Endothelial cell of umbilical vein (primary cell): ENCODE data around the gene MAP2K7. TPM values are rescaled to one million over a fixed set of nuclear protein-coding genes. Genes with fewer than 3 reads are reported as not detected.

Experiments used
- BruUV-seq: library from RNA; stranded (reverse); fragments of 400-500 nt; replicated peaks from 2 replicates; lab custom pipeline; 2021; lab: Mats Ljungman, UMichigan
- CTCF ChIA-PET: fragments of 300-600, 350-600 bp; sonication (Branson Sonifier 250); formaldehyde crosslinking; loops from one replicate; lab custom pipeline; 2021; ENCODE audit warnings: antibody characterized with exemption, inconsistent platforms; lab: Charles Lee
- POLR2A ChIA-PET: fragments of 300-600, 350-600 bp; sonication (Branson Sonifier 250); formaldehyde crosslinking; loops from one replicate; lab custom pipeline; 2021; ENCODE audit warnings: antibody characterized with exemption, inconsistent platforms; lab: Charles Lee
- DNase-seq: peaks from one replicate; pipeline ENCODE4 v3.0.0-alpha.2; 2011; ENCODE audit warnings: low read depth, low spot score
- FAIRE-seq: peaks from 2 replicates; lab custom pipeline; 2011; peaks lifted over from hg19 to GRCh38; lab: Jason Lieb, UNC
- H2AFZ ChIP-seq: 2 replicates; pipeline ENCODE4 v1.6.0; 2012; ENCODE audit warnings: low read depth, low read length, control low read depth, inconsistent platforms
- H3K27ac ChIP-seq: 2 replicates; pipeline ENCODE4 v1.5.1; 2011; ENCODE audit warnings: low read depth, mild to moderate bottlenecking, control low read depth, low read length, moderate library complexity; ENCODE audit not compliant: insufficient read depth
- H3K27me3 ChIP-seq, 2 experiments: 2 replicates each; pipeline versions ENCODE4 v1.6.0 to v1.6.1; 2011; ENCODE audit warnings: low read length in 2 of 2, mixed read lengths in 1 of 2; ENCODE audit not compliant: control insufficient read depth in 2 of 2, insufficient read depth in 2 of 2
- H3K36me3 ChIP-seq, 2 experiments: 2 replicates in 1 of 2; 3 replicates in 1 of 2; pipeline ENCODE4 v1.5.1; 2011; ENCODE audit warnings: low read length in 2 of 2, mild to moderate bottlenecking in 1 of 2, moderate library complexity in 1 of 2; ENCODE audit not compliant: control insufficient read depth in 2 of 2, insufficient read depth in 2 of 2; ENCODE audit errors: extremely low read depth in 1 of 2
- H3K4me1 ChIP-seq: 3 replicates; pipeline ENCODE4 v1.5.1; 2011; ENCODE audit warnings: mild to moderate bottlenecking, low read length; ENCODE audit not compliant: control insufficient read depth, insufficient read depth; ENCODE audit errors: extremely low read depth
- H3K4me2 ChIP-seq: 2 replicates; pipeline ENCODE4 v1.6.1; 2011; ENCODE audit warnings: low read length, control low read depth, mixed read lengths; ENCODE audit not compliant: insufficient read depth
- H3K4me3 ChIP-seq, 3 experiments: fragments of 200-600 bp in 1 of 3; sonication (generic), shearing (Covaris generic) in 1 of 3; replicated peaks in 1 of 3; 2 replicates each; pipeline ENCODE4 v1.5.1; 2011 to 2016; ENCODE audit warnings: control low read depth in 3 of 3, low read length in 3 of 3, mild to moderate bottlenecking in 2 of 3, inconsistent platforms in 1 of 3, low read depth in 1 of 3, moderate library complexity in 1 of 3; ENCODE audit not compliant: insufficient read depth in 1 of 3
- H3K79me2 ChIP-seq: 2 replicates; pipeline ENCODE4 v1.6.0; 2012; ENCODE audit warnings: low read length, inconsistent platforms; ENCODE audit not compliant: control insufficient read depth, insufficient read depth
- H3K9ac ChIP-seq: replicated peaks from 2 replicates; pipeline ENCODE3; 2011; ENCODE audit warnings: low read length, control low read depth; ENCODE audit not compliant: insufficient read depth; ENCODE audit errors: extremely low read depth
- H3K9me1 ChIP-seq: replicated peaks from 3 replicates; pipeline ENCODE4 v1.6.0; 2011; ENCODE audit warnings: mild to moderate bottlenecking, low read length; ENCODE audit not compliant: control insufficient read depth, insufficient read depth; ENCODE audit errors: extremely low read depth
- H3K9me3 ChIP-seq: replicated peaks from 2 replicates; pipeline ENCODE4 v1.5.1; 2012; ENCODE audit warnings: low read length, inconsistent platforms; ENCODE audit not compliant: control insufficient read depth, insufficient read depth
- H4K20me1 ChIP-seq: replicated peaks from 2 replicates; pipeline ENCODE3; 2011; ENCODE audit warnings: mild to moderate bottlenecking, low read length; ENCODE audit not compliant: control insufficient read depth, insufficient read depth; ENCODE audit errors: extremely low read depth
- GATA2 ChIP-seq: IDR thresholded peaks from 2 replicates; pipeline ENCODE4 v1.7.0; 2011; ENCODE audit warnings: low read depth, mild to moderate bottlenecking, moderate library complexity, mixed read lengths, low read length; ENCODE audit not compliant: insufficient read length, insufficient read depth
- JUN ChIP-seq: IDR thresholded peaks from 2 replicates; pipeline ENCODE4 v1.6.1; 2011; ENCODE audit warnings: borderline replicate concordance, low read depth; ENCODE audit not compliant: insufficient read length, insufficient read depth
- MYC ChIP-seq: IDR thresholded peaks from one replicate; pipeline ENCODE4 v1.6.1; 2011; ENCODE audit warnings: mild to moderate bottlenecking, low read depth, low read length
- POLR2AphosphoS5 ChIP-seq: IDR thresholded peaks from 2 replicates; pipeline ENCODE4 v1.6.1; 2012; ENCODE audit warnings: low read depth, mild to moderate bottlenecking, control low read depth, low read length, moderate library complexity; ENCODE audit not compliant: insufficient read depth
- dilution Hi-C: fragments of 300-500 bp; cut with MboI; formaldehyde crosslinking; loops from one replicate; pipeline ENCODE4 v1.15.0; 2019; ENCODE audit warnings: low sequenced_read_pairs; ENCODE audit not compliant: extremely low pct_ligation_motif_present
- intact Hi-C: fragments of 100-400 bp; cut with micrococcal nuclease; formaldehyde crosslinking; loops from one replicate; pipeline ENCODE4 v1.10.0; 2022
- polyA plus RNA-seq, 4 experiments: library from polyadenylated mRNA; depleted of rRNA in 3 of 4; stranded (reverse) in 3 of 4; unstranded in 1 of 4; fragments of >200 nt; gene quantifications; 2 replicates each; pipeline versions ENCODE4 v1.2.1 to v1.2.3, GENCODE V29; 2011 to 2012; ENCODE audit warnings: missing spikeins in 1 of 4
- total RNA-seq: library from RNA; stranded (reverse); gene quantifications from 2 replicates; pipeline ENCODE4 v1.2.3, GENCODE V29; 2021
- TF ChIP-seq, protein P1 (sequence below), 2 donors: IDR thresholded peaks; 1 replicate in 1 of 2; 2 replicates in 1 of 2; pipeline ENCODE4 v1.5.1; 2011; ENCODE audit warnings: low read length in 2 of 2, mild to moderate bottlenecking in 2 of 2, moderate library complexity in 2 of 2, control low read depth in 1 of 2, inconsistent platforms in 1 of 2, low read depth in 1 of 2; ENCODE audit not compliant: insufficient read depth in 1 of 2; ENCODE audit errors: extremely low read depth in 1 of 2

The MAP2K7 gene
- total and polyA plus RNA-seq, 2 donors (not counting 3 experiments of a cell fraction or from before 2014, with no cell fraction given) = 13.8 to 36.0 TPM

DNA sequence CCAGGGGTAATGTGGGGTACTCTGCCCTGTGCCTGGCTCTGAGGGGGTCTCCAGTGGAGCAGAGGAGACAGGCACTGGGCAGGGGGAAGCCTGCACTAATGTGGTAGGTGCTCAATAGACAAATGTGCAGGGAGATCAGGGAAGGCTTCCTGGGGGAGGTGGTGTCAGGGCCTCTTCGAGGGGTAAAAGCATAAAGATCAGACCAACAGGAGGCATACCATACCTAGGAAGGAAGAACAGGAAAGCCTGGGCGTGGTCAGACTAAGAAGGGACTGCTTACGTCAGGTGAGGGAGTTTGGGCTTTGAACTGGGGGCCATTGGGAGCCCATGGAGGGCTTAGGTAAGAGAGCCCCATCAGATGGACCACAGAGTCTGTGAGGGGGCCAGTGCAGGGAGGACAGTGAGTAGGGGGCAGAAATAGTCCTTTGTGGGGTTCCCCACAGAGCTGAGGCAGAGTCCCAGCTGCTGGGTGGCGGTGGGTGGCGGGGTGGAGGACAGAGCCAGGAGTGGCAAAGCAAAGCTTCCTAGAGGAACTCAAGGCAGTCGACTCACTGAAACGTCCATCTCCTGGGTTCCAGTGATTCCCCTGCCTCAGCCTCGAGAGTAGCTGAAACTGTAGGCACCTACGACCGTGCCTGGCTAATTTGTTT lies 38.3 kb upstream of the MAP2K7 start:
- no peak for FAIRE-seq
- ChIA-PET CTCF (interaction anchor here (0.9 kb wide), 1 partner anchor 236 kb away, joined by 3 read pairs; the partner anchor contains the start of genes PET100 and XAB2), POLR2A (no interaction called here)
- intact Hi-C loops = no loop called here
- Histone ChIP-seq H3K4me3 (no peak overlapping the region), H3K27me3 (peaks cover 12 to 21% of the 10 kb centered on the region in 2 experiments), H3K4me2 (no peak overlapping the region), H2AFZ (no peak overlapping the region), H4K20me1 (no peaks in the 10 kb centered on the region), H3K79me2 (no peaks in the 10 kb centered on the region), H3K9ac (no peak overlapping the region), H3K9me1 (no peaks in the 10 kb centered on the region), H3K4me1 (peaks cover 7% of the 10 kb centered on the region), H3K27ac (no peak overlapping the region), H3K36me3 (no peaks in the 10 kb centered on the region), H3K9me3 (no peaks in the 10 kb centered on the region)
- dilution Hi-C loops = no loop called here
- no peak for TF ChIP-seq POLR2AphosphoS5
- TF ChIP-seq MYC = no peak
- TF ChIP-seq GATA2 = no peak
- TF ChIP-seq, protein P1, sequence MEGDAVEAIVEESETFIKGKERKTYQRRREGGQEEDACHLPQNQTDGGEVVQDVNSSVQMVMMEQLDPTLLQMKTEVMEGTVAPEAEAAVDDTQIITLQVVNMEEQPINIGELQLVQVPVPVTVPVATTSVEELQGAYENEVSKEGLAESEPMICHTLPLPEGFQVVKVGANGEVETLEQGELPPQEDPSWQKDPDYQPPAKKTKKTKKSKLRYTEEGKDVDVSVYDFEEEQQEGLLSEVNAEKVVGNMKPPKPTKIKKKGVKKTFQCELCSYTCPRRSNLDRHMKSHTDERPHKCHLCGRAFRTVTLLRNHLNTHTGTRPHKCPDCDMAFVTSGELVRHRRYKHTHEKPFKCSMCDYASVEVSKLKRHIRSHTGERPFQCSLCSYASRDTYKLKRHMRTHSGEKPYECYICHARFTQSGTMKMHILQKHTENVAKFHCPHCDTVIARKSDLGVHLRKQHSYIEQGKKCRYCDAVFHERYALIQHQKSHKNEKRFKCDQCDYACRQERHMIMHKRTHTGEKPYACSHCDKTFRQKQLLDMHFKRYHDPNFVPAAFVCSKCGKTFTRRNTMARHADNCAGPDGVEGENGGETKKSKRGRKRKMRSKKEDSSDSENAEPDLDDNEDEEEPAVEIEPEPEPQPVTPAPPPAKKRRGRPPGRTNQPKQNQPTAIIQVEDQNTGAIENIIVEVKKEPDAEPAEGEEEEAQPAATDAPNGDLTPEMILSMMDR (IDR thresholded peaks at IDR 0.05; ENCODE audit: extremely low read depth in 1 of 2, insufficient read depth in 1 of 2, low read depth in 1 of 2, low read length in 2 of 2) = no peak
- TF ChIP-seq JUN = no peak
- BruUV-seq = no TSS peak
- no peak for DNase-seq
